AG10803 (cell line): ENCODE measurements around the gene RAB25.
"Not testable (repeated sequence)": the region's sequence is repeated elsewhere in the genome, so short reads cannot be mapped to it uniquely, and the experiment has no call there.

Experiments
- DNase-seq: peaks from one replicate; pipeline ENCODE4 v3.0.0; 2010; ENCODE audit warnings: low read depth
- H3K4me3 ChIP-seq: 2 replicates; pipeline ENCODE4 v1.5.1; 2011; ENCODE audit warnings: mild to moderate bottlenecking, low read length, control low read depth
- TF ChIP-seq, protein P1 (sequence below): conservative IDR thresholded peaks from 2 replicates; pipeline ENCODE4 v1.5.1; 2011; ENCODE audit warnings: mild to moderate bottlenecking, low read length, control low read depth, inconsistent platforms

Gene RAB25

DNA sequence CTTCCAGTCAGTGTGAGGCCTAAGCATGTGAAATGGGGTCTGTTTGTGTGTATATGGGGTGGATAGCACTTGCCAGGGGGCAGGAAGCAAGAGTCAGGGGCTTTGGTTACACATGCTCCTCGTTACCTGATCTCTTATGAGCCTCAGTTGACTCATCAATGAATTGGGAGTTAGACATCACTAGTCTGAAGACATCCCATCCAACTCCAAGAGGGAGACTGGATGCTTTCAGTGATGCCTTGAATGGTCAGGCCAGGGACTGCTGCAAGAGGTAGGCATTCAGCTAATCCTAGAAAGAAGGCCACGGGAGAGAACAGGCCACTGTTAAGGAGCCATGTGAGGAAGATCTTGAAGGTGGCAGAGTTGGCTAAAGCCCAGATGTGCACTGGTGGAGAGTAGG is 6.3 kb downstream of the RAB25 start:
- H3K4me3 ChIP-seq = no peak overlapping the region
- DNase-seq = no peak
- TF ChIP-seq, protein P1, sequence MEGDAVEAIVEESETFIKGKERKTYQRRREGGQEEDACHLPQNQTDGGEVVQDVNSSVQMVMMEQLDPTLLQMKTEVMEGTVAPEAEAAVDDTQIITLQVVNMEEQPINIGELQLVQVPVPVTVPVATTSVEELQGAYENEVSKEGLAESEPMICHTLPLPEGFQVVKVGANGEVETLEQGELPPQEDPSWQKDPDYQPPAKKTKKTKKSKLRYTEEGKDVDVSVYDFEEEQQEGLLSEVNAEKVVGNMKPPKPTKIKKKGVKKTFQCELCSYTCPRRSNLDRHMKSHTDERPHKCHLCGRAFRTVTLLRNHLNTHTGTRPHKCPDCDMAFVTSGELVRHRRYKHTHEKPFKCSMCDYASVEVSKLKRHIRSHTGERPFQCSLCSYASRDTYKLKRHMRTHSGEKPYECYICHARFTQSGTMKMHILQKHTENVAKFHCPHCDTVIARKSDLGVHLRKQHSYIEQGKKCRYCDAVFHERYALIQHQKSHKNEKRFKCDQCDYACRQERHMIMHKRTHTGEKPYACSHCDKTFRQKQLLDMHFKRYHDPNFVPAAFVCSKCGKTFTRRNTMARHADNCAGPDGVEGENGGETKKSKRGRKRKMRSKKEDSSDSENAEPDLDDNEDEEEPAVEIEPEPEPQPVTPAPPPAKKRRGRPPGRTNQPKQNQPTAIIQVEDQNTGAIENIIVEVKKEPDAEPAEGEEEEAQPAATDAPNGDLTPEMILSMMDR = no peak

DNA sequence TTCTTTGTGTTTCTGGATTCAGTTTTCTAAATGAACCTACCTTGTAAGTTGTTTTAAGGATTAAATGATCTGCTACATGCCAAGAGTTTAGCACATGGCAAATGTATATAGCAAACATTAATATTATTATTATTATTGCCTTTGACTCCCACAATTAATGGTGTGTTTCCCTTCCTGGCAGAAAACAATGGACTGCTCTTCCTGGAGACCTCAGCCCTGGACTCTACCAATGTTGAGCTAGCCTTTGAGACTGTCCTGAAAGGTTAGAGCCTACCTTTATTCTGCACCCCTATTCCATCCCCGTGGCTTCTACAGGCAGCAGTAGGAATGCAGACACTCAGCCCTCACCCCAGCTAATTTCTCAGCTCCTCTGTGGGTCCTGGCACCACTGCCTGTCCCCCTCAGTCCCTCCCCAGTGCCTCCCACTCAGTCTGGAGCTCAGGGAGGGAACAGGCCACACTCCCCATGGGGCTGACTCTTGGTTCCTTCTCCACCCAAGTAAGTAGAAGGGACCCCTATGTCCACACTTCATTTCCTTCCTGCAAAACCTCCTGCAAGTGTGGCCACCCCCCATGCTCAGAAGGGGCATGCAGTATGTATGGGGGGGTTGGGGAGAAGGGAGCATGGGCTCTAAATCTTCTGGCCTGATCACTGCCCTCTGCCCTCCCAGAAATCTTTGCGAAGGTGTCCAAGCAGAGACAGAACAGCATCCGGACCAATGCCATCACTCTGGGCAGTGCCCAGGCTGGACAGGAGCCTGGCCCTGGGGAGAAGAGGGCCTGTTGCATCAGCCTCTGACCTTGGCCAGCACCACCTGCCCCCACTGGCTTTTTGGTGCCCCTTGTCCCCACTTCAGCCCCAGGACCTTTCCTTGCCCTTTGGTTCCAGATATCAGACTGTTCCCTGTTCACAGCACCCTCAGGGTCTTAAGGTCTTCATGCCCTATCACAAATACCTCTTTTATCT is 8.8 kb downstream of the RAB25 start:
- no peak overlapping the region for H3K4me3 ChIP-seq
- DNase-seq = no peak
- TF ChIP-seq, protein P1 = no peak

GRCh38 chr1:156070548-156070947 is 9.6 kb downstream of the RAB25 start:
- no peak for DNase-seq
- H3K4me3 ChIP-seq = no peak overlapping the region
- TF ChIP-seq, protein P1 = no peak

- H3K4me3 ChIP-seq, DNase-seq: not testable (repeated sequence)
Observed at GRCh38 chr1:156071332-156071816, 10.4 kb downstream of the RAB25 start.

GRCh38 chr1:156072251-156072650 is 11.3 kb downstream of the RAB25 start:
- H3K4me3 ChIP-seq = no peak overlapping the region
- no peak for DNase-seq
- TF ChIP-seq, protein P1 = no peak

- H3K4me3 ChIP-seq = no peak overlapping the region
- TF ChIP-seq, protein P1 = no peak
Observed at GRCh38 chr1:156073110-156073687, 12.2 kb downstream of the RAB25 start.

DNA sequence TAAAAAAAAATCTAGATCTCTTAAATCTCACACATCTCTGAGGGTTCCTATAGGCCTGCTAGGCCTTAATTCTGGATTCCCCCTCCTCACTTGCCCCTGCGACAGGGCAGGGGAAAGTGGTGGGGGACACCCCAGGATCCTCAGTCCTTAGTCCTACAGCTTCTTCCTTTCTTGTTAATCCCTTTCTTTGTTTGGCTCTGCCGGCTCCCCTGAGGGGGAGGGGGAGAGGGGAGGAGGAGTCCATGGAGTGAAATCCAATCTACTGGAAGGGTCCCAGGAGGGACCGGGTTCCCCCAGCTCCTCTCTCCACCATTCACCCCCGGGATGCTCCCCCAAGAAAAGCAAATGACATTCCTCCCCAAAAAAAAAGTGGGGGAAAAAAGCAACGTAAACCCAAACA is 12.8 kb downstream of the RAB25 start:
- DNase-seq = no peak
- TF ChIP-seq, protein P1 = no peak
- no peak overlapping the region for H3K4me3 ChIP-seq

More at GRCh38 chr1:156073110-156073687, 12.2 kb downstream of the RAB25 start:
- no peak for DNase-seq
